H9 (cell line): ENCODE measurements around the gene RHBDL1. TPM values are rescaled to one million over a fixed set of nuclear protein-coding genes. Genes with fewer than 3 reads are reported as not detected.
A peak's percentile ranks its signal among the peaks of the same experiment; 100 is the strongest.

ENCODE experiments used
- DNase-seq: peaks from one replicate; pipeline ENCODE4 v3.0.0-alpha.2; 2017
- H2AFZ ChIP-seq: one replicate; pipeline ENCODE4 v1.6.1; 2013; ENCODE audit warnings: mild to moderate bottlenecking, low read length, control low read depth, moderate library complexity
- H2AK5ac ChIP-seq: 2 replicates; pipeline ENCODE4 v1.6.1; 2013; ENCODE audit warnings: low read length, control low read depth, mixed read lengths; ENCODE audit not compliant: insufficient read length
- H2BK120ac ChIP-seq: one replicate; pipeline ENCODE4 v1.6.1; 2013; ENCODE audit warnings: low read depth, mild to moderate bottlenecking, low read length, control low read depth, inconsistent platforms; ENCODE audit not compliant: poor library complexity, severe bottlenecking
- H2BK12ac ChIP-seq: 2 replicates; pipeline ENCODE4 v1.6.1; 2013; ENCODE audit warnings: low read length, control low read depth, mixed read lengths, low read depth; ENCODE audit not compliant: insufficient read length
- H2BK15ac ChIP-seq: 2 replicates; pipeline ENCODE4 v1.6.1; 2013; ENCODE audit warnings: low read depth, low read length, control low read depth
- H2BK20ac ChIP-seq: one replicate; pipeline ENCODE4 v1.6.1; 2013; ENCODE audit warnings: low read depth, mild to moderate bottlenecking, low read length, control low read depth, inconsistent platforms; ENCODE audit not compliant: poor library complexity, severe bottlenecking
- H2BK5ac ChIP-seq: 2 replicates; pipeline ENCODE4 v1.6.1; 2013; ENCODE audit warnings: low read length, control low read depth, mixed read lengths; ENCODE audit not compliant: insufficient read length
- H3K14ac ChIP-seq: 2 replicates; pipeline ENCODE4 v1.6.1; 2013; ENCODE audit warnings: low read length, control low read depth; ENCODE audit not compliant: insufficient read depth
- H3K18ac ChIP-seq: 2 replicates; pipeline ENCODE4 v1.6.1; 2013; ENCODE audit warnings: low read depth, mild to moderate bottlenecking, mixed read lengths, low read length, control low read depth; ENCODE audit not compliant: insufficient read length
- H3K23ac ChIP-seq: 2 replicates; pipeline ENCODE4 v1.6.1; 2013; ENCODE audit warnings: low read length, control low read depth, mixed read lengths, low read depth; ENCODE audit not compliant: insufficient read length
- H3K23me2 ChIP-seq: 2 replicates; pipeline ENCODE4 v1.6.1; 2013; ENCODE audit warnings: low read depth, mild to moderate bottlenecking, mixed read lengths, low read length, control low read depth; ENCODE audit not compliant: insufficient read length, poor library complexity, severe bottlenecking
- H3K27ac ChIP-seq: 2 replicates; pipeline ENCODE4 v1.5.1; 2013; ENCODE audit warnings: low read length, control low read depth, mixed read lengths, low read depth; ENCODE audit not compliant: insufficient read length
- H3K27me3 ChIP-seq: 2 replicates; pipeline ENCODE4 v1.6.1; 2013; ENCODE audit warnings: low read length, control low read depth, inconsistent platforms; ENCODE audit not compliant: insufficient read depth
- H3K4ac ChIP-seq: 2 replicates; pipeline ENCODE4 v1.6.1; 2013; ENCODE audit warnings: low read depth, mild to moderate bottlenecking, control low read depth, inconsistent platforms, low read length, moderate library complexity
- H3K4me1 ChIP-seq: 2 replicates; pipeline ENCODE4 v1.6.1; 2013; ENCODE audit warnings: low read length, control low read depth, inconsistent platforms; ENCODE audit not compliant: insufficient read depth
- H3K4me2 ChIP-seq: 2 replicates; pipeline ENCODE4 v1.6.1; 2013; ENCODE audit warnings: low read length, control low read depth, mixed read lengths; ENCODE audit not compliant: insufficient read length, insufficient read depth
- H3K56ac ChIP-seq: 2 replicates; pipeline ENCODE4 v1.6.1; 2013; ENCODE audit warnings: low read depth, mild to moderate bottlenecking, mixed read lengths, low read length, control low read depth; ENCODE audit not compliant: insufficient read length
- H3K79me1 ChIP-seq: 2 replicates; pipeline ENCODE4 v1.6.1; 2013; ENCODE audit warnings: low read depth, mild to moderate bottlenecking, moderate library complexity, low read length, control low read depth, inconsistent platforms; ENCODE audit not compliant: insufficient read depth, poor library complexity, severe bottlenecking
- H3K79me2 ChIP-seq: 2 replicates; pipeline ENCODE4 v1.6.1; 2013; ENCODE audit warnings: low read length, control low read depth, inconsistent platforms; ENCODE audit not compliant: insufficient read depth
- H3K9ac ChIP-seq: 2 replicates; pipeline ENCODE4 v1.6.1; 2013; ENCODE audit warnings: low read length, control low read depth, mixed read lengths; ENCODE audit not compliant: insufficient read length; ENCODE audit errors: extremely low read depth
- H3K9me3 ChIP-seq: one replicate; pipeline ENCODE4 v1.6.1; 2013; ENCODE audit warnings: low read depth, low read length, inconsistent platforms; ENCODE audit not compliant: control insufficient read depth
- H3T11ph ChIP-seq: one replicate; pipeline ENCODE4 v1.6.1; 2013; ENCODE audit warnings: mild to moderate bottlenecking, low read length, control low read depth, inconsistent platforms
- H4K20me1 ChIP-seq: one replicate; pipeline ENCODE4 v1.6.1; 2013; ENCODE audit not compliant: control insufficient read depth, insufficient read length, insufficient read depth
- H4K5ac ChIP-seq: 2 replicates; pipeline ENCODE4 v1.6.1; 2013; ENCODE audit warnings: low read depth, mild to moderate bottlenecking, mixed read lengths, low read length, control low read depth; ENCODE audit not compliant: insufficient read length
- H4K8ac ChIP-seq: replicated peaks from 2 replicates; pipeline ENCODE4 v1.6.1; 2013; ENCODE audit warnings: low read length, control low read depth, mixed read lengths, low read depth; ENCODE audit not compliant: insufficient read length
- H4K91ac ChIP-seq: 2 replicates; pipeline ENCODE4 v1.6.1; 2013; ENCODE audit warnings: low read depth, mild to moderate bottlenecking, moderate library complexity, mixed read lengths, low read length, control low read depth; ENCODE audit not compliant: insufficient read length
- H3K27ac Mint-ChIP-seq, 3 experiments: 2 replicates in 2 of 3; 3 replicates in 1 of 3; pipeline ENCODE4 v1.8.0; 2020 to 2021; ENCODE audit warnings: mixed read lengths in 3 of 3, mild to moderate bottlenecking in 1 of 3, moderate library complexity in 1 of 3
- H3K27me3 Mint-ChIP-seq: 2 replicates; pipeline ENCODE4 v1.8.0; 2021; ENCODE audit warnings: low read depth, mild to moderate bottlenecking, moderate library complexity, mixed read lengths
- H3K36me3 Mint-ChIP-seq, 3 experiments: 2 replicates in 2 of 3; 3 replicates in 1 of 3; pipeline ENCODE4 v1.8.0; 2020 to 2021; ENCODE audit warnings: low read depth in 3 of 3, mixed read lengths in 3 of 3; ENCODE audit not compliant: insufficient read depth in 1 of 3
- H3K4me1 Mint-ChIP-seq, 2 experiments: 2 replicates each; pipeline ENCODE4 v1.8.0; 2020; ENCODE audit warnings: mixed read lengths in 2 of 2
- H3K4me3 Mint-ChIP-seq, 2 experiments: 2 replicates in 1 of 2; 3 replicates in 1 of 2; pipeline ENCODE4 v1.8.0; 2020 to 2021; ENCODE audit warnings: mild to moderate bottlenecking in 2 of 2, mixed read lengths in 2 of 2, moderate library complexity in 1 of 2
- H3K9me3 Mint-ChIP-seq, 2 experiments: 2 replicates in 1 of 2; 3 replicates in 1 of 2; pipeline ENCODE4 v1.8.0; 2020; ENCODE audit warnings: mild to moderate bottlenecking in 2 of 2, mixed read lengths in 2 of 2, moderate library complexity in 1 of 2
- WGBS: extraction: QIAGEN DNeasy Blood & Tissue Kit; methylation state at CpG from one replicate; pipeline ENCODE4 v1.1.7; 2013; ENCODE audit warnings: missing lambda C conversion rate, low lambda C conversion rate, mixed read lengths; ENCODE audit not compliant: insufficient read length; ENCODE audit errors: extremely low coverage; 5-methylcytosine and 5-hydroxymethylcytosine counted together
- total RNA-seq: library from RNA; stranded (reverse); gene quantifications from 2 replicates; pipeline ENCODE4 v1.2.1, GENCODE V29; 2021
- TF ChIP-seq, protein P1 (sequence below): fragments of 200-600 bp; sonication (generic); conservative IDR thresholded peaks from 3 replicates; pipeline ENCODE4 v1.8.0; 2021; ENCODE audit warnings: antibody characterized with exemption, mild to moderate bottlenecking

RHBDL1 gene
- total RNA-seq, 1 experiment from 2014 or later = 7.6 TPM

DNA sequence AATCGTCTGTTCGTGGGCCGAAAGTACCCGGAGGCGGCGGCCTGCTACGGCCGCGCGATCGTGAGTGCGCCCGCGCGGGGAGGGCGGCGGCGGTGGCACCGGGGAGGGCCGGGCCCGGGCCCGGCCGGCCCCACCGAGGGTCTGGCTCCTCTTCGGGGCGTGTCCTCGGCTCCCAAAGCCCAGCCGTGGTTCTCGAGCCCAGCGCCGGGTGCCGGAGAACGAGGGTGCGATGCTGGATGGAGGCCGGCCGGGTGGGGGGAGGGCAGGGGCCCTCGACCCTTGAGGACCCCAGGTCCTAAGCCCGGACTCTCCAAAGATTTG, 5.1 kb downstream of the RHBDL1 start:
- Histone ChIP-seq H3K27ac (no peak overlapping the region), H2BK5ac (no peak overlapping the region), H3K79me1 (no peaks in the 10 kb centered on the region), H3K4me2 (peak overlapping the region; percentile 71), H3K23me2 (peaks cover 11% of the 10 kb centered on the region), H3K27me3 (no peaks in the 10 kb centered on the region), H3K56ac (no peak overlapping the region), H3K79me2 (peaks cover 2% of the 10 kb centered on the region; the same call in 1 of the 2 replicates), H2BK12ac (no peak overlapping the region), H3K14ac (no peak overlapping the region), H3T11ph (no peak overlapping the region), H2AK5ac (no peak overlapping the region), H3K4ac (no peak overlapping the region), H4K91ac (no peak overlapping the region), H3K23ac (no peak overlapping the region), H3K4me1 (no peaks in the 10 kb centered on the region), H2BK120ac (no peak overlapping the region), H4K8ac (no peak overlapping the region), H3K18ac (no peak overlapping the region), H2BK15ac (no peak overlapping the region), H4K20me1 (no peaks in the 10 kb centered on the region), H2BK20ac (no peak overlapping the region), H3K9me3 (no peaks in the 10 kb centered on the region), H4K5ac (no peak overlapping the region), H2AFZ (no peak overlapping the region), H3K9ac (peak overlapping the region; percentile 14)
- Mint-ChIP-seq H3K9me3 (no peaks in the 10 kb centered on the region), H3K4me3 (peak overlapping the region; percentile 81 to 86), H3K27me3 (no peaks in the 10 kb centered on the region; the same call in 1 of the 2 replicates), H3K27ac (no peak overlapping the region), H3K4me1 (peaks cover 17 to 35% of the 10 kb centered on the region in 2 experiments), H3K36me3 (peaks cover 14 to 28% (median 26%) of the 10 kb centered on the region in 3 experiments; a peak in 6 of 7 replicates)
- TF ChIP-seq, protein P1, sequence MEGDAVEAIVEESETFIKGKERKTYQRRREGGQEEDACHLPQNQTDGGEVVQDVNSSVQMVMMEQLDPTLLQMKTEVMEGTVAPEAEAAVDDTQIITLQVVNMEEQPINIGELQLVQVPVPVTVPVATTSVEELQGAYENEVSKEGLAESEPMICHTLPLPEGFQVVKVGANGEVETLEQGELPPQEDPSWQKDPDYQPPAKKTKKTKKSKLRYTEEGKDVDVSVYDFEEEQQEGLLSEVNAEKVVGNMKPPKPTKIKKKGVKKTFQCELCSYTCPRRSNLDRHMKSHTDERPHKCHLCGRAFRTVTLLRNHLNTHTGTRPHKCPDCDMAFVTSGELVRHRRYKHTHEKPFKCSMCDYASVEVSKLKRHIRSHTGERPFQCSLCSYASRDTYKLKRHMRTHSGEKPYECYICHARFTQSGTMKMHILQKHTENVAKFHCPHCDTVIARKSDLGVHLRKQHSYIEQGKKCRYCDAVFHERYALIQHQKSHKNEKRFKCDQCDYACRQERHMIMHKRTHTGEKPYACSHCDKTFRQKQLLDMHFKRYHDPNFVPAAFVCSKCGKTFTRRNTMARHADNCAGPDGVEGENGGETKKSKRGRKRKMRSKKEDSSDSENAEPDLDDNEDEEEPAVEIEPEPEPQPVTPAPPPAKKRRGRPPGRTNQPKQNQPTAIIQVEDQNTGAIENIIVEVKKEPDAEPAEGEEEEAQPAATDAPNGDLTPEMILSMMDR = no peak
- DNase-seq = no peak
- WGBS = no CpG with 5 or more reads among the region's 38 CpGs
